Measurements from ENCODE around the gene GAS5.
"Not testable (repeated sequence)": the region's sequence is repeated elsewhere in the genome, so short reads cannot be mapped to it uniquely, and the experiment has no call there.

GAS5 gene

GRCh38 chr1:173867753-173868265 is at the start of gene GAS5:
GAS5 (minus strand) TSS chr1:173867989.
- in situ Hi-C loops (cut with HindIII; ENCODE audit: low pct_ligation_motif_present, low pct_unique_long_range_greater_than_20kb, low sequenced_read_pairs): no loop called here
- DNase-seq: peak; percentile 100

DNA sequence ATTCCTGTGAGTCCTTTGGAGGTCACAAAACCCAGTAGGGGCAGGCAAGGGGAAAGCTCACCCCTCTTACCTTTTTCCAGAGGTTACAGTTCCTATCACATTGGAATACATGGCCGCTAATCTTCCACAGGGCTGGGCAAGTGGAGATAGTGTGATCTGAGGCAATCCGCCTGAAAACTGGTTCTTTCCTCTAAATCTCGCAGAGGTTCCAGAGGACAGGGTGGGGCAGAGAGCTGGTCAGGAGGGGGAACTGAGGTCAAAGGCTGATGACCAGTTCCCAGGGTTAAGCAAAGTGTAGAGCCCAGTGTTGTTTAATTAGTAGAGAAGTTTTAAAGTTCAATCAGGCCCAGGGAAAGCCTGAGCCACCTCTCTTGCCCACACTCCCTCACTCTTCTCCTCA is 49.4 kb upstream of the GAS5 start, which contains the start of gene SERPINC1:
TSS of gene SERPINC1 (minus strand) at position 179 of the 400 bp plus-strand sequence. CDS start at position 111, 68 bp downstream.
- in situ Hi-C loops (cut with HindIII; ENCODE audit: low pct_ligation_motif_present, low pct_unique_long_range_greater_than_20kb, low sequenced_read_pairs): no loop called here
- no peak for DNase-seq

GRCh38 chr1:173916667-173917066 is 48.9 kb upstream of the GAS5 start:
- in situ Hi-C loops (cut with HindIII; ENCODE audit: low pct_ligation_motif_present, low pct_unique_long_range_greater_than_20kb, low sequenced_read_pairs): no loop called here

GRCh38 chr1:173915596-173915995 is 47.8 kb upstream of the GAS5 start:
- in situ Hi-C loops (cut with HindIII; ENCODE audit: low pct_ligation_motif_present, low pct_unique_long_range_greater_than_20kb, low sequenced_read_pairs): no loop called here
- DNase-seq: no peak

More at GRCh38 chr1:173916667-173917066, 48.9 kb upstream of the GAS5 start:
- DNase-seq: no peak

- in situ Hi-C loops (cut with HindIII; ENCODE audit: low pct_ligation_motif_present, low pct_unique_long_range_greater_than_20kb, low sequenced_read_pairs): no loop called here
- DNase-seq: peak; percentile 52
Observed at GRCh38 chr1:173914366-173914871, 46.6 kb upstream of the GAS5 start.

GRCh38 chr1:173913111-173913510 is 45.3 kb upstream of the GAS5 start:
- in situ Hi-C loops (cut with HindIII; ENCODE audit: low pct_ligation_motif_present, low pct_unique_long_range_greater_than_20kb, low sequenced_read_pairs): no loop called here
- no peak for DNase-seq

GRCh38 chr1:173903827-173904531 is 36.2 kb upstream of the GAS5 start:
- no peak for DNase-seq

GRCh38 chr1:173900992-173901391 is 33.2 kb upstream of the GAS5 start:
- DNase-seq: no peak
- in situ Hi-C loops (cut with HindIII; ENCODE audit: low pct_ligation_motif_present, low pct_unique_long_range_greater_than_20kb, low sequenced_read_pairs): no loop called here

More at GRCh38 chr1:173903827-173904531, 36.2 kb upstream of the GAS5 start:
- in situ Hi-C loops (cut with HindIII; ENCODE audit: low pct_ligation_motif_present, low pct_unique_long_range_greater_than_20kb, low sequenced_read_pairs): no loop called here

DNA sequence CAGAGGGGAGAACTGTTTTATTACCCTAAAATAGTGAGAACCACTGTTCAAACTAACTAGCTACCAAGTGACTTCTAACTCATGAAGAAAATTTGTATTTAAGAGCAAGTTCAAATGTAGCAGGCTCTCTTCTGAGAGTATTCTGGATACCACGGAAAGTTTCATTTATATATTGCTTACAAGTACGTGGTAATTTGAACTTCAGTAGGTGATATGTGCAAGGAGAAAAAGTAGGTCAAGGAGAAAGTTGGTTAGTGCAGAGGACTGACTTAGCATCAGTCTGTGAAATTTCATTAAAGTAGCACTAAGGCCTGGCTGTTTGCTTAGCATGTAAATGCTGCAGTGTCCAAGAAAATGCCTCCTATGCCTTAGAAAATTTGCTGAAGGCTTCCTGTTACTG is 32.6 kb upstream of the GAS5 start:
- in situ Hi-C loops (cut with HindIII; ENCODE audit: low pct_ligation_motif_present, low pct_unique_long_range_greater_than_20kb, low sequenced_read_pairs): no loop called here
- no peak for DNase-seq

DNA sequence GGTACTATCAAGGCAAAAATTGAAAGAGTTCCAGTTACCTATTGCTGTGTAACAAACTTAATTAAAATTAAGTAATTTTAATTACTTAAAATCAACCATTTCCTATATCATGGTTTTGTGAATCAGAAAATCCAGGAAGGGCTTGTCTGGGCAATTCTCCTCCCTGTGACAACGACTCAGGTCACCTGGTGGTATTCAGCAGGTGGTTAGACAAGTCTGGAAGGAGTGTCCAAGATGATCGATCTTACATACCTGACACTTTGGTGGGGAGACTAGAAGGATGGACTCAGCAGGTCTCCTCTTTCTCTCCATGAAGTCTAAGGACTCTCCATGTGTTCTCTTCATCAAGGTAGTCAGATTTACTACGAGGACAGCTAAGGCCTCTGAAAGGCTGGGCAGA is 26.4 kb upstream of the GAS5 start:
- DNase-seq: no peak
- in situ Hi-C loops (cut with HindIII; ENCODE audit: low pct_ligation_motif_present, low pct_unique_long_range_greater_than_20kb, low sequenced_read_pairs): no loop called here

- no peak for DNase-seq
Observed at GRCh38 chr1:173893611-173894010, 25.8 kb upstream of the GAS5 start.

DNA sequence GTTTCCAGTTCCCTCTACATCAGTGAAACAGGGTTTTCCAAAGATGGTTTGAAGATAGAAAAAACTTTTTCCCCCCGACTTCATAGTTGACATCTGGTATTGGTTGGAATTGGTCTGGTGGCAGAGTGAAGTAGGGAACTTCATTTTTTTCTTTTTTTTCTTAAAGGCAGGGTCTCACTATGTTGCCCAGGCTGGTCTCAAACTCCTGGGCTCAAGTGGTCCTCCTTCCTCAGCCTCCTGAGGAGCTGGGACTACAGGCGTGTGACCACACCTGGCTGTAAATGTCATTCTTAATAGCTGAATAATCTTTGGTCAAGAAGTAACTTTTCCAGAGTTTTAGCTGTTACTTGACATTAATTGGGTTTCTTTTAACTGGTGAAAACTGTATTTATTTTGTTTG is 22.1 kb upstream of the GAS5 start:
- in situ Hi-C loops (cut with HindIII; ENCODE audit: low pct_ligation_motif_present, low pct_unique_long_range_greater_than_20kb, low sequenced_read_pairs): no loop called here
- no peak for DNase-seq

More at GRCh38 chr1:173893611-173894010, 25.8 kb upstream of the GAS5 start:
- in situ Hi-C loops (cut with HindIII; ENCODE audit: low pct_ligation_motif_present, low pct_unique_long_range_greater_than_20kb, low sequenced_read_pairs): no loop called here

GRCh38 chr1:173888749-173889148 is 21.0 kb upstream of the GAS5 start:
- DNase-seq: no peak
- in situ Hi-C loops (cut with HindIII; ENCODE audit: low pct_ligation_motif_present, low pct_unique_long_range_greater_than_20kb, low sequenced_read_pairs): no loop called here

GRCh38 chr1:173887627-173888026 is 19.8 kb upstream of the GAS5 start:
- in situ Hi-C loops (cut with HindIII; ENCODE audit: low pct_ligation_motif_present, low pct_unique_long_range_greater_than_20kb, low sequenced_read_pairs): no loop called here
- DNase-seq: no peak

- in situ Hi-C loops (cut with HindIII; ENCODE audit: low pct_ligation_motif_present, low pct_unique_long_range_greater_than_20kb, low sequenced_read_pairs): no loop called here
- DNase-seq: no peak
Observed at GRCh38 chr1:173886746-173887611, 19.2 kb upstream of the GAS5 start.

GRCh38 chr1:173884701-173885100 is 16.9 kb upstream of the GAS5 start:
- in situ Hi-C loops (cut with HindIII; ENCODE audit: low pct_ligation_motif_present, low pct_unique_long_range_greater_than_20kb, low sequenced_read_pairs): no loop called here
- DNase-seq: no peak

DNA sequence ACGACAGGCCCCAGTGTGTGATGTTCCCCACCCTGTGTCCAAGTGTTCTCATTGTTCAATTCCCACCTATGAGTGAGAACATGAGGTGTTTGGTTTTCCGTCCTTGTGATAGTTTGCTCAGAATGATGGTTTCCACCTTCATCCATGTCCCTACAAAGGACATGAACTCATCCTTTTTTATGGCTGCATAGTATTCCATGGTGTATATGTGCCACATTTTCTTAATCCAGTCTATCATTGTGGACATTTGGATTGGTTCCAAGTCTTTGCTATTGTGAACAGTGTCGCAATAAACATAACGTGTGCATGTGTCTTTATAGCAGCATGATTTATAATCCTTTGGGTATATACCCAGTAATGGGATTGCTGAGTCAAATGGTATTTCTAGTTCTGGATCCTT is 13.3 kb upstream of the GAS5 start:
- in situ Hi-C loops (cut with HindIII; ENCODE audit: low pct_ligation_motif_present, low pct_unique_long_range_greater_than_20kb, low sequenced_read_pairs): not testable (repeated sequence)

GRCh38 chr1:173878251-173878650 is 10.5 kb upstream of the GAS5 start:
- no peak for DNase-seq
- in situ Hi-C loops (cut with HindIII; ENCODE audit: low pct_ligation_motif_present, low pct_unique_long_range_greater_than_20kb, low sequenced_read_pairs): no loop called here

More for the DNA sequence above, 13.3 kb upstream of the GAS5 start:
- not testable (repeated sequence) for DNase-seq

DNA sequence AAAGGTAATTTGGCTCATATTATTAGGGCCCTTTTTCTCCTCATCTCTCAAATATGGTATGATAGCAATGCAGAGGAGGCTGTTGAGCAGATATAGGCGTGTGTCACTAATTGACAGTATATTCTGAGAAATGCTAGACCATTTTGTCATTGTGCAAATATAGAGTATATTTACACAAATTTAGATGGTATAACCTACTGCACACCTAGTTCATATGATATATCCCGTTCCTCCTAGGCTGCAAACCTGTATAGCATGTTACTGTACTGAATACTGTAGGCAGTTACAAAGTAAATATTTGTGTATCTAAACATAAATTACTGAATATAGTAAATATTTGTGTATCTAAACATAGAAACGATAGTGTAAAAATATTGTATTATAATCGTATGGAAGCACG is 8.9 kb upstream of the GAS5 start:
- in situ Hi-C loops (cut with HindIII; ENCODE audit: low pct_ligation_motif_present, low pct_unique_long_range_greater_than_20kb, low sequenced_read_pairs): no loop called here
- no peak for DNase-seq
